ENCODE results near the gene SMTNL1. TPM values are rescaled to one million over a fixed set of nuclear protein-coding genes. Genes with fewer than 3 reads are reported as not detected.

SMTNL1 gene
- total RNA-seq, 2 donors from 2014 or later = not detected

DNA sequence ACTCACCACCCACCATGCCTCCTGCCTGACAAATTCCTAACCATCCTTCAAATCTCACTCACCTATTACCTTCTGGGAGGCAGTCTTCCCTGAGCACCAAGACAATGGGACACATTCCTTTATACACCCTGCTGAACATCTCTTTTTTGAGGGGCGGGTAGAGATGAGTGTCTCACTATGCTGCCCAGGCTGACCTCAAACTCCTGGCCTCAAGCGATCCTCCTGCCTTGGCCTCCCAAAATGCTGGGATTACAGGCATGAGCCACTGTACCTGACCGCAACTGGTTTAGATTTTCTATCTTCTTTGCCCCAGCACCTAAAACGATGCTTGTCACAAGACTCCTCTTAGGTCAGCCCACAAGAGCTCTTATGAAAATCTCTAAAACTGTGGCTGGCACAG is 14.0 kb upstream of the SMTNL1 start:
- Histone ChIP-seq H3K27me3 (no peaks in the 10 kb centered on the region), H3K27ac (no peak overlapping the region), H3K36me3 (replicated peaks in 1 of 2; ENCODE audit: insufficient read depth in 1 of 2, low read depth in 2 of 2) (no peaks in the 10 kb centered on the region), H3K4me1 (peaks cover 6% of the 10 kb centered on the region), H3K9me3 (no peaks in the 10 kb centered on the region), H3K4me3 (no peak overlapping the region)
- TF ChIP-seq, protein P1, sequence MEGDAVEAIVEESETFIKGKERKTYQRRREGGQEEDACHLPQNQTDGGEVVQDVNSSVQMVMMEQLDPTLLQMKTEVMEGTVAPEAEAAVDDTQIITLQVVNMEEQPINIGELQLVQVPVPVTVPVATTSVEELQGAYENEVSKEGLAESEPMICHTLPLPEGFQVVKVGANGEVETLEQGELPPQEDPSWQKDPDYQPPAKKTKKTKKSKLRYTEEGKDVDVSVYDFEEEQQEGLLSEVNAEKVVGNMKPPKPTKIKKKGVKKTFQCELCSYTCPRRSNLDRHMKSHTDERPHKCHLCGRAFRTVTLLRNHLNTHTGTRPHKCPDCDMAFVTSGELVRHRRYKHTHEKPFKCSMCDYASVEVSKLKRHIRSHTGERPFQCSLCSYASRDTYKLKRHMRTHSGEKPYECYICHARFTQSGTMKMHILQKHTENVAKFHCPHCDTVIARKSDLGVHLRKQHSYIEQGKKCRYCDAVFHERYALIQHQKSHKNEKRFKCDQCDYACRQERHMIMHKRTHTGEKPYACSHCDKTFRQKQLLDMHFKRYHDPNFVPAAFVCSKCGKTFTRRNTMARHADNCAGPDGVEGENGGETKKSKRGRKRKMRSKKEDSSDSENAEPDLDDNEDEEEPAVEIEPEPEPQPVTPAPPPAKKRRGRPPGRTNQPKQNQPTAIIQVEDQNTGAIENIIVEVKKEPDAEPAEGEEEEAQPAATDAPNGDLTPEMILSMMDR (IDR thresholded peaks at IDR 0.05) = no peak
- no peak for TF ChIP-seq POLR2A (IDR thresholded peaks at IDR 0.05)
- ATAC-seq (no peak), DNase-seq (no peak)
- intact Hi-C loops (cut with DNase I) = no loop called here
- 92 to 94% methylated on average over 4 of the region's 4 CpGs for WGBS, 2 donors

DNA sequence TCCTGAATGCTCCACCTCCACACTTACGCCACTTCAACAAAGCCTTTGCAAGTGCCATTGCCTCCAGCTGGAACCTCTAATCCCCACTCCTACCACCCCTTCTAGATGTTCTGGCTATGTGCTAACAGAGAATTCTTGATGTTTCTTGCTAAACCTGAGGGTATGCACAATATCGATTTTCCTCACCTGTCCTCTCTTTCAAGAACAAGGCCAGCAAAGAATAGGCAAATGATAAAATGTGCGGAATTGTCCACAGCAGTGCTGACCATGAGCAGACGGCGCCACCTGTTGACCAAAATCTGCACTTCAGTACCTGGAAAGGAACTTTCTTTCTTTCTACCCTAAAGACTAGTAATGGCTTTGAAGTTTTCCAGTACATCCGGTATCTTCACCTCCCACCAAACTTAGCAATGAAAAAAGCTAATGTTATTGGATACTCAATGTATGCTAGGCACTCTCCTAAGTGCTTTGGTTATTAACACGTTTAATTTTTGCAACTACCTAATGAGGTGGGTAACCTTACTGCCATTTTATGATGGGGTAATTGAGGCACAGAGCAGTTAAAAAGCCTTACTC is 10.3 kb upstream of the SMTNL1 start:
- Histone ChIP-seq H3K27ac (peak overlapping the region in 1 of 4 donors; percentile 7), H3K36me3 (replicated peaks in 1 of 2; ENCODE audit: insufficient read depth in 1 of 2, low read depth in 2 of 2) (peaks cover 0 to 2% of the 10 kb centered on the region in 2 donors), H3K9me3 (no peaks in the 10 kb centered on the region), H3K27me3 (no peaks in the 10 kb centered on the region), H3K4me3 (no peak overlapping the region), H3K4me1 (peaks cover 26% of the 10 kb centered on the region)
- 9 to 10% methylated on average over 7 of the region's 7 CpGs for WGBS, 2 donors
- DNase-seq (peak; percentile 81 to 90 (median 86)), ATAC-seq (peak; percentile 21)
- intact Hi-C loops (cut with DNase I) = loop anchor here (5.0 kb wide), 2 partner anchors 40 to 65 kb away; partner anchors contain the start of gene RTN4RL2
- TF ChIP-seq POLR2A (IDR thresholded peaks at IDR 0.05) = no peak
- TF ChIP-seq, protein P1 (IDR thresholded peaks at IDR 0.05) = peak; percentile 72 to 98 (median 96)

DNA sequence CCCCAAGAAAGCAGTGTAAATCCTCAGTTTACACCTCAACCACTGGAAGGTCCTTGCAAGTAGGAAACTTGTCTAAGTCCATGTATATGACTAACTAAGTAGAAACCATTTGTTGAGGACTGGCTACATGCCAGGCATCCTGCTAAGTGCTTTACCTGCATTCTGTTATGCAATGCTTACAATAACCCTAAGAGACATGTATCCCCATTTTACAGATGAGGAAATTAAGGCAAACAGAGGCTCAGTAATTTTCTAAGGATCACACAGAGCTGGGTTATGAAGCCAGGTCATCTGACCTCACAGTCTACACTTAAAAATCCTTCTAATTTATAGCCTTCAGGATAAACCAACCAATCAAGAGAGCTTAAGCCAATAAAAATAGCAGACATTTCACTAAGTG is 8.4 kb upstream of the SMTNL1 start:
- no peak for TF ChIP-seq POLR2A (IDR thresholded peaks at IDR 0.05)
- TF ChIP-seq, protein P1 (IDR thresholded peaks at IDR 0.05) = no peak
- H3K4me3 ChIP-seq = no peak overlapping the region
- peaks cover 0 to 2% of the 10 kb centered on the region in 2 donors for H3K36me3 ChIP-seq (replicated peaks in 1 of 2; ENCODE audit: insufficient read depth in 1 of 2, low read depth in 2 of 2)
- DNase-seq = no peak
- intact Hi-C loops (cut with DNase I) = loop anchor here (5.0 kb wide), 2 partner anchors 42 to 67 kb away; partner anchors contain the start of gene RTN4RL2
- no peak overlapping the region for H3K27ac ChIP-seq
- peaks cover 26% of the 10 kb centered on the region for H3K4me1 ChIP-seq
- ATAC-seq = no peak
- no peaks in the 10 kb centered on the region for H3K27me3 ChIP-seq
- no peaks in the 10 kb centered on the region for H3K9me3 ChIP-seq

DNA sequence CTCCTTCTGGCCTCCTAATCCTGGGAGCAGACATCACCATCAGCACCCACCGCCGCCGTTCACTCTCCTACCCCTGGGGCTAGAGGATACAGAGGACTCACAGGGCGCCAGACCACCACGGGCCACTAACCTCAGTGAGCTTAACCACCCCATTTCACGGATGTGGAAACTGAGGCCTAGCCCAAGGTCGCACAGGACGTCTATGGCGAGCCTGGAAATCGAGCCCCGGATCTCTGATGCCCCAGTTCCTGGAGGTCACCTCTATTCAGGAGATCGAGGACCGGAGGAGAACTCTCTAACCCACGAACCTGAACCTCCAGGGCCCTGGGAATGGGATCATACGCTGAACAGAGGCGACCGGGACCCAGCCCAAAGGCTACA is 7.2 kb upstream of the SMTNL1 start:
- 0% methylated on average over 17 of the region's 17 CpGs; no CpG with 5 or more reads in 1 of the 2 donors for WGBS, 2 donors
- Histone ChIP-seq H3K4me1 (peaks cover 26% of the 10 kb centered on the region), H3K27me3 (no peaks in the 10 kb centered on the region), H3K9me3 (no peaks in the 10 kb centered on the region), H3K27ac (peak overlapping the region in 3 of 4 donors; percentile 35 to 95 (median 92)), H3K4me3 (peak overlapping the region; percentile 59 to 69), H3K36me3 (replicated peaks in 1 of 2; ENCODE audit: insufficient read depth in 1 of 2, low read depth in 2 of 2) (peaks cover 0 to 2% of the 10 kb centered on the region in 2 donors)
- ATAC-seq = peak; percentile 4
- intact Hi-C loops (cut with DNase I) = no loop called here
- no peak for TF ChIP-seq POLR2A (IDR thresholded peaks at IDR 0.05)
- TF ChIP-seq, protein P1 (IDR thresholded peaks at IDR 0.05) = no peak
- DNase-seq = no peak

All from body of pancreas (tissue), 4 donors.